Heart right ventricle (tissue), 16 donors: Measurements from ENCODE around the gene CACNB1. TPM values are rescaled to one million over a fixed set of nuclear protein-coding genes. Genes with fewer than 3 reads are reported as not detected.

ENCODE experiments used
- ATAC-seq, 8 donors: fragments of 200-7000 bp; cut with Tn5 transposase; one replicate each; pipeline ENCODE4 v1.9.1; 2020; ENCODE audit warnings: mild to moderate bottlenecking in 8 of 8, moderate library complexity in 8 of 8, moderate number of reproducible peaks in 1 of 8
- DNase-seq, 2 donors: peaks; one replicate each; pipeline ENCODE4 v3.0.0-alpha.2; 2020
- H3K27ac ChIP-seq, 10 donors: fragments of 200-600 bp; sonication (generic) in 2 of 10; one replicate each; pipeline versions ENCODE4 v1.5.0 to v1.8.0; 2020 to 2022; ENCODE audit warnings: mild to moderate bottlenecking in 3 of 10
- H3K27me3 ChIP-seq, 7 donors: fragments of 200-600 bp; one replicate each; pipeline ENCODE4 v1.8.0; 2021 to 2022; ENCODE audit warnings: mild to moderate bottlenecking in 2 of 7
- H3K36me3 ChIP-seq, 9 donors: fragments of 200-600 bp; sonication (generic) in 1 of 9; one replicate each; pipeline versions ENCODE4 v1.5.0 to v1.8.0; 2020 to 2022; ENCODE audit warnings: mild to moderate bottlenecking in 2 of 9
- H3K4me1 ChIP-seq, 9 donors: fragments of 200-600 bp; sonication (generic) in 1 of 9; one replicate each; pipeline versions ENCODE4 v1.5.0 to v1.8.0; 2020 to 2022; ENCODE audit warnings: mild to moderate bottlenecking in 4 of 9
- H3K4me3 ChIP-seq, 10 donors: fragments of 200-600 bp; sonication (generic) in 2 of 10; one replicate each; pipeline versions ENCODE4 v1.5.0 to v1.8.0; 2020 to 2022; ENCODE audit warnings: mild to moderate bottlenecking in 7 of 10, moderate library complexity in 2 of 10
- H3K9me3 ChIP-seq, 11 donors: fragments of 200-600 bp in 10 of 11; sonication (generic) in 2 of 11; one replicate each; pipeline versions ENCODE4 v1.5.0 to v1.8.0; 2013 to 2022; ENCODE audit warnings: mild to moderate bottlenecking in 2 of 11, control low read depth in 1 of 11, moderate library complexity in 1 of 11
- WGBS, 2 donors: extraction: QIAGEN DNeasy Blood & Tissue Kit; methylation state at CpG; one replicate each; pipeline ENCODE4 v1.1.7; 2013; ENCODE audit warnings: inconsistent platforms in 1 of 2; 5-methylcytosine and 5-hydroxymethylcytosine counted together
- intact Hi-C, 10 donors: fragments of 100-400 bp; cut with DNase I; formaldehyde crosslinking; loops; one replicate each; pipeline versions ENCODE4 v1.11.1 to v1.14.2; 2022
- polyA plus RNA-seq, 2 donors: library from polyadenylated mRNA; stranded (reverse); fragments of 200-250 nt; gene quantifications; one replicate each; pipeline ENCODE4 v1.2.3, GENCODE V29; 2013
- total RNA-seq, 10 donors: library from RNA; stranded (reverse); fragmentation: NEBNext Ultra II Directional in 3 of 10; extraction: Animal tissue kit (Norgen Biotek cat#: 25700) in 3 of 10; gene quantifications; one replicate each; pipeline versions ENCODE4 v1.2.1 to v1.2.4, GENCODE V29; 2021 to 2023
- TF ChIP-seq, protein P1 (sequence below), 9 donors: fragments of 200-600 bp; sonication (generic) in 2 of 9; IDR thresholded peaks; one replicate each; pipeline versions ENCODE4 v1.5.0 to v1.8.0; 2021 to 2022; ENCODE audit warnings: antibody characterized with exemption in 9 of 9, mild to moderate bottlenecking in 5 of 9, moderate library complexity in 1 of 9
- donor health status: Arrhythmogenic right ventricular cardiomyopathy.
- donor health status: ischemic (EF 13 %, LVEDD 7.1; RV severe dilation, severe dysfunction).
- donor health status: healthy with polysubstance abuse.
- donor health status: DM: no; HTN: yes; CAD: no.
- donor health status: DM: no; HTN: no; CAD: no.
- donor health status: ischemic (EF 25% LVEDD 6.9; RV normal size, moderate dysfunction).
- donor health status: ischemic (EF 25% LVEDD 5.7; RV mildly dilated, moderate dysfunction).
- donor health status: healthy.
- donor health status: DM: yes; HTN: yes; CAD: no.
- donor health status: Ischemic cardiomyopathy.
- donor health status: ischemic (EF 35%, LVEDD 5.7; RV mildly dilated, moderate dysfunction).
- donor health status: nonischemic (EF 11% LVEDD 7.7; RV severe dilation, severe dysfunction).
- donor health status: DM: yes; HTN: yes; CAD: no.
- donor health status: PGD.
- donor health status: ischemic (EF 29% LVEDD 5.4; RV normal size, mild dysfunction).
- donor health status: nonischemic (EF 23%, LVEDD 6.1; RV moderate dilation, normal function).

Gene CACNB1
- total and polyA plus RNA-seq, 12 donors: 3.3 to 11.5 (median 5.3) TPM

DNA sequence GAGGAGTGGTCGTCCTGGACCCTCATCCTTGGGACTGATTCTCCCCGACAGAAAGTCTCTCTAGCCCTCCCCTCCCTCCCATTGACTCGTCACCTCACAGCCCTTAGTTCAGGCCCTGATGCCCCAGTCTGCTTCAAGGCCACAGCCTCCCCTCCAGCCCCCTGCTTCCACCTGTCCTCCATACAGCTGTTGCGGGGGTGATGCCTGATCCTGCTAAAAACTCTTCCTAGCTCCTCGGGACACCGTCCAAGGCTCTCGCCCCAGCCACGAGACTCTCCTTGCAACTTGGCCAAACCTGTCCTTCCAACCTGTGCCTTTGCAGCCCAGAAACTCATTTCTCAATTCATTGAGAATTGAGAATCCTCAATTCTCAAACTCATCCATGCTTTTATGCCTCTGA is 21.4 kb upstream of the CACNB1 start:
- 69 to 74% methylated on average over 8 of the region's 8 CpGs for WGBS, 2 donors
- DNase-seq (no peak), ATAC-seq (no peak)
- Histone ChIP-seq H3K36me3 (no peaks in the 10 kb centered on the region), H3K4me1 (peaks cover 0 to 10% (median 4%) of the 10 kb centered on the region in 9 donors), H3K27me3 (peaks cover 0 to 18% (median 0%) of the 10 kb centered on the region in 7 donors), H3K9me3 (no peaks in the 10 kb centered on the region), H3K27ac (no peak overlapping the region), H3K4me3 (no peak overlapping the region)
- TF ChIP-seq, protein P1, sequence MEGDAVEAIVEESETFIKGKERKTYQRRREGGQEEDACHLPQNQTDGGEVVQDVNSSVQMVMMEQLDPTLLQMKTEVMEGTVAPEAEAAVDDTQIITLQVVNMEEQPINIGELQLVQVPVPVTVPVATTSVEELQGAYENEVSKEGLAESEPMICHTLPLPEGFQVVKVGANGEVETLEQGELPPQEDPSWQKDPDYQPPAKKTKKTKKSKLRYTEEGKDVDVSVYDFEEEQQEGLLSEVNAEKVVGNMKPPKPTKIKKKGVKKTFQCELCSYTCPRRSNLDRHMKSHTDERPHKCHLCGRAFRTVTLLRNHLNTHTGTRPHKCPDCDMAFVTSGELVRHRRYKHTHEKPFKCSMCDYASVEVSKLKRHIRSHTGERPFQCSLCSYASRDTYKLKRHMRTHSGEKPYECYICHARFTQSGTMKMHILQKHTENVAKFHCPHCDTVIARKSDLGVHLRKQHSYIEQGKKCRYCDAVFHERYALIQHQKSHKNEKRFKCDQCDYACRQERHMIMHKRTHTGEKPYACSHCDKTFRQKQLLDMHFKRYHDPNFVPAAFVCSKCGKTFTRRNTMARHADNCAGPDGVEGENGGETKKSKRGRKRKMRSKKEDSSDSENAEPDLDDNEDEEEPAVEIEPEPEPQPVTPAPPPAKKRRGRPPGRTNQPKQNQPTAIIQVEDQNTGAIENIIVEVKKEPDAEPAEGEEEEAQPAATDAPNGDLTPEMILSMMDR (IDR thresholded peaks at IDR 0.05): no peak
- intact Hi-C loops: no loop called here

DNA sequence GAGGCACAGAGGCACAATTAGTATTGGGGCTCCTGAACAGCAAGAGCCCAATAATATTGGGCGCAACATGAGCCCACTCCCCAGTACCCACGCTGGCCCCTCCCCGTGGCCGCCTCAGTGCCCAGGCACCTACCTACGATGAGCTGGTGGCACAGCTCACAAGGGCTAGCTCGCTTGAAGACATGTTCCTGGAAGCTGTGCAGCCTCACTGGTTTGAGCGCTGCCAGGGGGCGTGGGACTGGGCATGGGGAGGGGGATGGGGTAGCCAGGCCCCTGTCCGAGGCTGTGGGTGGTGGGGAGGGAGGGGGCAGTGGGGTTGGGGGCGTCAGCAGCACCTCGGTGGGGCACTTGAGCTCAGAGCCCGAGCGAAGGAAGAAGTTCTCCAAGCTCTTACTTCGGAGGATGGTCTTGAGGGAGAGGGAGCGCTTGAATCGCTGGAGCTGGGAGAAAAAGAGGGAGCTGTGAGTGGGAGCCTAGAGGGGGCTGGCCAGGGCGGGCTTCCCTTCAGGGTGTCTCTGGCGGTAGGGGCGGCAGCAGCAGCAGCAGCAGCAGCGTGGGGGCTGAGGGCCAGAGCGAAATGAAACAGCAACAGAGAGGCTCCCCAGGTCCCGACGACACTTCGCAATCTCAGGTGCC is 20.4 kb upstream of the CACNB1 start:
- WGBS, 2 donors: 27 to 28% methylated on average over 24 of the region's 24 CpGs
- intact Hi-C loops: no loop called here
- TF ChIP-seq, protein P1 (IDR thresholded peaks at IDR 0.05): no peak
- DNase-seq (no peak), ATAC-seq (no peak)
- no peak overlapping the region for H3K4me3 ChIP-seq
- H3K27me3 ChIP-seq: peaks cover 0 to 10% (median 0%) of the 10 kb centered on the region in 7 donors
- no peaks in the 10 kb centered on the region for H3K36me3 ChIP-seq
- H3K9me3 ChIP-seq: no peaks in the 10 kb centered on the region
- H3K27ac ChIP-seq: no peak overlapping the region
- H3K4me1 ChIP-seq: peaks cover 0 to 10% (median 4%) of the 10 kb centered on the region in 9 donors

GRCh38 chr17:39213852-39214251 is 16.4 kb upstream of the CACNB1 start:
- peaks cover 9 to 23% (median 16%) of the 10 kb centered on the region in 9 donors for H3K4me1 ChIP-seq
- TF ChIP-seq, protein P1 (IDR thresholded peaks at IDR 0.05): no peak
- no peak for DNase-seq

DNA sequence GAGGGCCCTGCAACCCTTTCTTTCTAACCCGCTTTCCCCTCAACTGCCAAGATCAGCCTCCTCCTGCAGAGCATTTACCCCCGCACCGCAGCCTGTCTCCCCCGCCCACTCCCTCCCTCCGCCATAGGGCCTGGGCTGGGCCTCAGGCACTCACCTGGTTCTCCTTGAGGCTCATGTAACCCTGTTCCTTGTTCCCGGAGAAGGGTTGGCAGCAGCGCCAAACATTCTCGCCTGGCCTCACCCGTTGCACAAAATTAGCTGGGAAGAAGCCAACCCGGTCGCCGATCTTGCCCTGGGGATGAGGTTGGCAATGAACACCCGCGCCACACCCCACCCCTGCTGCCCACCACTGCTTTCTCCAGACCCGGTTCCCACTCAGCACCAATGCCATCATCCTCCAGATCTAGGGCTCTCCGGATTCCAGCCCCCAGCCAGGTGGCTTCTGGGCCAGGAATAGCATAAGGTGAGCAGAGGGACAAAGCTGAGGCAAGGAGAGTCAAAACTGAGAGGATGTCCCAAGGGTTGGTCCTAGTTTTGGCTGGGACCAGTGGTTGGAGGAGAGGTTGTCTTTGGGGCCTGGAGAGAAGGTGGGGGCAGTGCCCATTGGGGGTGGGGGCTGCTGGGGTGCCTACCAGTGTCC is 15.5 kb upstream of the CACNB1 start:
- DNase-seq (peak in 1 of 2 donors; percentile 18), ATAC-seq (peak in 2 of 8 donors; percentile 36 to 47)
- 57 to 61% methylated on average over 16 of the region's 16 CpGs for WGBS, 2 donors
- TF ChIP-seq, protein P1 (IDR thresholded peaks at IDR 0.05): no peak
- H3K9me3 ChIP-seq: no peaks in the 10 kb centered on the region
- H3K27ac ChIP-seq: peak overlapping the region in 1 of 10 donors; percentile 50
- H3K36me3 ChIP-seq: no peaks in the 10 kb centered on the region
- intact Hi-C loops: no loop called here
- no peak overlapping the region for H3K4me3 ChIP-seq
- H3K4me1 ChIP-seq: peaks cover 9 to 24% (median 17%) of the 10 kb centered on the region in 9 donors
- peaks cover 0 to 25% (median 7%) of the 10 kb centered on the region in 7 donors for H3K27me3 ChIP-seq

More at GRCh38 chr17:39213852-39214251, 16.4 kb upstream of the CACNB1 start:
- WGBS, 2 donors: 79 to 80% methylated on average over 9 of the region's 9 CpGs
- no peak overlapping the region for H3K4me3 ChIP-seq
- no peaks in the 10 kb centered on the region for H3K9me3 ChIP-seq
- no peak for ATAC-seq
- H3K36me3 ChIP-seq: no peaks in the 10 kb centered on the region
- intact Hi-C loops: no loop called here
- H3K27me3 ChIP-seq: peaks cover 0 to 27% (median 7%) of the 10 kb centered on the region in 7 donors
- no peak overlapping the region for H3K27ac ChIP-seq
